PFSK-1 (cell line): ENCODE results near the gene WDR31.

ENCODE experiments used
- FOXP2 ChIP-seq: optimal IDR thresholded peaks from 2 replicates; pipeline ENCODE3; 2011; ENCODE audit warnings: borderline replicate concordance, control low read depth, inconsistent platforms; ENCODE audit not compliant: insufficient read depth; ENCODE audit errors: extremely low read length, extremely low read depth
- POLR2AphosphoS5 ChIP-seq: IDR thresholded peaks from 2 replicates; pipeline ENCODE4 v1.6.1; 2012; ENCODE audit warnings: low read depth, mild to moderate bottlenecking, control low read depth, low read length, moderate library complexity
- SIN3A ChIP-seq: IDR thresholded peaks from 2 replicates; pipeline ENCODE4 v1.6.1; 2012; ENCODE audit warnings: mild to moderate bottlenecking, low read length, moderate library complexity, borderline replicate concordance; ENCODE audit not compliant: insufficient read depth
- TAF1 ChIP-seq: IDR thresholded peaks from 2 replicates; pipeline ENCODE4 v1.6.1; 2012; ENCODE audit warnings: low read length, control low read depth, borderline replicate concordance; ENCODE audit not compliant: insufficient read depth
- TF ChIP-seq, protein P1 (sequence below), 2 experiments: IDR thresholded peaks; 2 replicates each; pipeline versions ENCODE4 v1.6.1 to v1.8.0; 2011 to 2012; ENCODE audit warnings: low read depth in 2 of 2, low read length in 2 of 2, control low read depth in 1 of 2, inconsistent platforms in 1 of 2, mild to moderate bottlenecking in 1 of 2, moderate library complexity in 1 of 2; ENCODE audit not compliant: insufficient read depth in 1 of 2

WDR31 gene

DNA sequence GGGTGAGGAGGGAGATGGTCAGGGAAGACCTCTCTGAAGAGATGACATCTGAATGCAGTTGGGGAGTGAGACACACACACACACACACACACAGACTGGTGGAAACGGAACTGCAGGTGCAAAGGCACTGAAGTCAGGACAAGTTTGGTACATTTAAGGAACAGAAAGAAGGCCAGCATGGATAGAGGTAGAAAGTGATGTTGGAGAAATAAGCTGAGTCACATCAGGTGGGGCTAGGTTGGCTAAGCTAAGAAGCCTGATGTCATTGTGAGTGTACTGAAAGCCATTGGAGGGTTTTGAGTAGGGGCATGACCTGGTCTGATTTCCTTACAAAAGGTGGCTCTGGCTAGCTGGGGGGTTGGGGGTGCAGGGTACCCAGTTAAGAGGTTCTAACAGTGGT lies 12.3 kb upstream of the WDR31 start:
- TF ChIP-seq, protein P1, sequence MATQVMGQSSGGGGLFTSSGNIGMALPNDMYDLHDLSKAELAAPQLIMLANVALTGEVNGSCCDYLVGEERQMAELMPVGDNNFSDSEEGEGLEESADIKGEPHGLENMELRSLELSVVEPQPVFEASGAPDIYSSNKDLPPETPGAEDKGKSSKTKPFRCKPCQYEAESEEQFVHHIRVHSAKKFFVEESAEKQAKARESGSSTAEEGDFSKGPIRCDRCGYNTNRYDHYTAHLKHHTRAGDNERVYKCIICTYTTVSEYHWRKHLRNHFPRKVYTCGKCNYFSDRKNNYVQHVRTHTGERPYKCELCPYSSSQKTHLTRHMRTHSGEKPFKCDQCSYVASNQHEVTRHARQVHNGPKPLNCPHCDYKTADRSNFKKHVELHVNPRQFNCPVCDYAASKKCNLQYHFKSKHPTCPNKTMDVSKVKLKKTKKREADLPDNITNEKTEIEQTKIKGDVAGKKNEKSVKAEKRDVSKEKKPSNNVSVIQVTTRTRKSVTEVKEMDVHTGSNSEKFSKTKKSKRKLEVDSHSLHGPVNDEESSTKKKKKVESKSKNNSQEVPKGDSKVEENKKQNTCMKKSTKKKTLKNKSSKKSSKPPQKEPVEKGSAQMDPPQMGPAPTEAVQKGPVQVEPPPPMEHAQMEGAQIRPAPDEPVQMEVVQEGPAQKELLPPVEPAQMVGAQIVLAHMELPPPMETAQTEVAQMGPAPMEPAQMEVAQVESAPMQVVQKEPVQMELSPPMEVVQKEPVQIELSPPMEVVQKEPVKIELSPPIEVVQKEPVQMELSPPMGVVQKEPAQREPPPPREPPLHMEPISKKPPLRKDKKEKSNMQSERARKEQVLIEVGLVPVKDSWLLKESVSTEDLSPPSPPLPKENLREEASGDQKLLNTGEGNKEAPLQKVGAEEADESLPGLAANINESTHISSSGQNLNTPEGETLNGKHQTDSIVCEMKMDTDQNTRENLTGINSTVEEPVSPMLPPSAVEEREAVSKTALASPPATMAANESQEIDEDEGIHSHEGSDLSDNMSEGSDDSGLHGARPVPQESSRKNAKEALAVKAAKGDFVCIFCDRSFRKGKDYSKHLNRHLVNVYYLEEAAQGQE (IDR thresholded peaks at IDR 0.05; ENCODE audit: insufficient read depth in 1 of 2, low read depth in 2 of 2, low read length in 2 of 2), result no peak
- TF ChIP-seq TAF1 (no peak), SIN3A (no peak)

DNA sequence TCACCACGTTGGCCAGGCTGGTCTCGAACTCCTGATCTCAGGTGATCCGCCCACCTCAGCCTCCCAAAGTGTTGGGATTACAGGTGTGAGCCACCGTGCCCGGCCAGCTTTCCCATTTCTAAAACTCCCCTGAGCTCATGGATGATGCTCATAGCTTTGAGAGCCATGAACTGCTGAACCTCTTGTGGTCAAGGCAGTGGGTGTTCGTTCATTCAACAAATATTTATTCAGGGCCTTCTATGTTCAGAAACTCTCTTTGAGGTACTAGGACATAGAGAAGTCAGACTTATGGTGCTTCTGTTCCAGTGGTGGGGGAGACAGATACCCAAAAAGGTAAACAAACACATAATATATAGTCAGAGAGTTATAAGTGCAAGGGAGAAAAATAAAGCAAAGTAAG lies 11.9 kb upstream of the WDR31 start:
- no peak for TF ChIP-seq TAF1
- TF ChIP-seq FOXP2, result no peak
- no peak for TF ChIP-seq SIN3A
- TF ChIP-seq POLR2AphosphoS5, result no peak

DNA sequence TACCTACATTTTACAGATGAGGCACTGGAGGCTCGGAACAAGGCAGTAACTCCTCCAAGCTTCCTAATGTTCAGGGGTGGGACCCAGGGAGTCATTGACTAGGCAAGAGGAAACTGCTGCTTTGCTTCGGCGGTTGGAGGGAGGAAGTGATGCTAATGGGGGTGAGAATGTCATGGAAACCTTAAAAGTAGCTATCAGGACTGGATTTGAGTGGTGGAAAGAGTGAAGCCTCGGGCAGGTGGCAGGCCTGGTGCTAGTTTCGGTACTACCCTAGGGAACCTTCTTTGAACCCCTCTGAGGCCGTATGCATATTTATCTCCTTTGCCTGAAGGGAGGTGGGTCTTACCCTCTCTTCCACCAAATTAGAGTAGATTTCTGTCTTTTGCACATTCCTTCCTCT lies 10.9 kb upstream of the WDR31 start:
- TF ChIP-seq TAF1 (no peak), FOXP2 (no peak), SIN3A (no peak)

DNA sequence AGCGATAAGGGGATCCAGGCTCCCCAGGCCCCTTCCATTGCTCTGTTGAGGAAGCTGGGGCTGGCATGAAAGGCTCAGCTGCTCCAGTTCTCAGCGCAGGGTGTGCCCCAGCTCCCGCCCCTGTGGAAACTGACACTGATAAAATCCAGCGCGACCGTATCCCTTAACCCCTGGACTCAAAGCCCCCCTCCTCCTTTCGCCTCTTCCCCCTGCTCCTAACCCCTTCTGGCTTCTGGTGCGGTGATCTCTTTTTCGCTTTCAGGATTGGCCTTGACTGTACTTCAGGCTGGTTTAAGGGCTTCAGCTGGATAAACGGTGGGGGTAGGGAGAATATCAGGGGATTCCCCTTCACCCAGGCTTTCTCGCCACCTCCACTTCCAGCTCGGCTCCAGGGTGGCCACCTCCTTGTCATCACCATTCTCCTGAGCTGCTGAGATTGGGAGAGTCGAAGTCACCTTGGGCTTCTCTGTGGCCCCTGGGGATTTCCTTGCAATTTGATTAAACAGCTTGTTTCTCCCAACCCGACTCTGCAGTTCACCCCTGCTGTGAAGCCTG lies 10.1 kb upstream of the WDR31 start:
- TF ChIP-seq TAF1, result no peak
- TF ChIP-seq SIN3A, result no peak
- TF ChIP-seq, protein P1 (IDR thresholded peaks at IDR 0.05; ENCODE audit: insufficient read depth in 1 of 2, low read depth in 2 of 2, low read length in 2 of 2), result no peak
- TF ChIP-seq POLR2AphosphoS5, result no peak
- TF ChIP-seq FOXP2, result no peak

DNA sequence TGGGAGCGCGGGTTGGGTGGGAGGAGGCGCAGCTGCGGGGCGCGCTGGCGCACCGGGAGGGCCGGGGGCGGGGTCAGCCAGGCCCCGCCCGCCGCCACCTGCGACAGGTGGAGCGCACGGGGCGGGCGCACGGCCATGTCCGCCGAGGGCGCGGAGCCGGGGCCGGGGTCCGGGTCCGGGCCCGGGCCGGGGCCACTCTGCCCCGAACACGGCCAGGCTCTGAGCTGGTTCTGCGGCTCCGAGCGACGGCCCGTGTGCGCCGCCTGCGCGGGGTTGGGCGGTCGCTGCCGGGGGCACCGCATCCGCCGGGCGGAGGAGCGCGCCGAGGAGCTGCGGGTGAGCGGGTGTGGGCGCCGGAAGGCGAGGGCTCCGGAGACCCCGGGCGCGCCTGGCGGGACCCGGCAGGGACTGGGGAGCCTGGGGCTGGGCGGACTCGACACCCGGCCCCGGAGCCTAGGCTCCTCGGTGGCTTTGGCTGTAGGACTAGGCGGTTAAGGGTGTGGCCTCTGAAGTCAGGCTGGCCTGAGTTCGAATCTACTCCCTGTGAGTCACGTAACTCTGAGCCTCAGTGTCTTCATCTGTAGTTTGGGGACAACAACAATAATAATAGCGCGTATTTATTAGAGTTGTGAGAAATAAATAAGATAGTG lies 9.5 kb upstream of the WDR31 start, which contains the start of gene BSPRY:
Gene BSPRY (plus strand): TSS at position 97 of the 650 bp plus-strand sequence. CDS start 39 bp downstream, at position 136.
- no peak for TF ChIP-seq TAF1
- TF ChIP-seq POLR2AphosphoS5, result no peak
- no peak for TF ChIP-seq SIN3A
- TF ChIP-seq FOXP2, result no peak
- TF ChIP-seq, protein P1 (IDR thresholded peaks at IDR 0.05; ENCODE audit: insufficient read depth in 1 of 2, low read depth in 2 of 2, low read length in 2 of 2), result no peak

DNA sequence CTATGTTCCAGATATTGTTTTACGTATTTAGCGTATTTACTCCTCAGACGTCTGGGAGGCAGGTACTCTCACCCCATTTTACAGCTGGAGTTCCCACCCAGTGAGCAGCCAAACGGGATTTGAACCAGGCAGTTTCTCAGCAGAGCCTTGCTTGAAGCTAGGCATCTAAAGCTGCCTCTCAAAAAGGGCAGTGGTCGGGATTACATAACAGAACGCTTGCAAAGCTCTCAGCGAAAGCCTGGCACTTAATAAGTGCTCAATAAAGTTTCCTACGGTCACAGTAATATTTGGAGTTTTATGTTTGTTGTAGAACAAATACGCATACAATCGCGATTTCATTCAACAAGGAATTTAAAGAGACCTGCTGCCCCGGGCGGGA lies 9.0 kb upstream of the WDR31 start:
- TF ChIP-seq TAF1, result no peak
- TF ChIP-seq, protein P1 (IDR thresholded peaks at IDR 0.05; ENCODE audit: insufficient read depth in 1 of 2, low read depth in 2 of 2, low read length in 2 of 2), result no peak
- TF ChIP-seq SIN3A, result no peak
- TF ChIP-seq POLR2AphosphoS5, result no peak
- TF ChIP-seq FOXP2, result no peak
